Activated CD4-positive, alpha-beta T cell treated with anti-CD3 and anti-CD28 coated beads, Interleukin-2, amount 50 U/mL, for 48 hours (primary cell): ENCODE data around the gene CACNA1C.

Experiments used
- DNase-seq, 2 experiments: peaks; one replicate each; pipeline ENCODE4 v3.0.0-alpha.2; 2020

CACNA1C gene

DNA sequence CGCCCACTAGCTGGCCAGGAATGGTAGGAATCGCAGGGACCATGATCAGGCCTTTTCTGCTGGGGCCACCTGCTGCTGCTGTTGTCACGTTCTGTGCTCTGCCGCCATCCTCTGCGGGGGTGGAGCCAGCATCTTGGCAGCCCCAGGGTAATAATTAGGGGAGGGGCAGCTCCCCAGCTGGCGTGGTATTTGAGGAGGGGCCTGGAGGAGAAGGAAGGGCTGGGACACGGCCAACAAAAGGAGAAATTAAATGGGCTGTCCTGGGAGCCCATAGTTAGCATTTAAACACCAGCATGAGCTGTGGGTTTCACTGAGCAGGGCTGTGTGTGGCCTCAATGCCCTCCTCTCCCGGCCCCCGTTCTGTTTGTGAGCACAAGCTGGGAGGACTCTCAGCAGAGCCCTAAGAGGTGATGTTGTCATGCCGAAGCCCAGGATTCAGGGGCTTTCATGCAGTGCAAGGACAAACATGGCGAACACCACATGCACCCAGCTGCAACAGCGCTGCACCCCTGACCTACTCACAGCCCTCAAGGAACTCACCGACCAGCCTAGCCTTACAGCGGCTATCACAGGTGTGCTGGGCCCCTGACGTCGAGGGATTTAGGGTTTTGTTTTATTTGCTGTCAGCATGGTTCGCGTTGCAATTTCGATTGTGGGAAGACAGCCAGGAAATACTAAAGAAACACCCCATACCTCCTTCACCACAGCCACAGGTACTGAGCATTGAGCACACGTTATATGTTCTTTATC, 324.3 kb downstream of the CACNA1C start:
- no peak for DNase-seq

DNA sequence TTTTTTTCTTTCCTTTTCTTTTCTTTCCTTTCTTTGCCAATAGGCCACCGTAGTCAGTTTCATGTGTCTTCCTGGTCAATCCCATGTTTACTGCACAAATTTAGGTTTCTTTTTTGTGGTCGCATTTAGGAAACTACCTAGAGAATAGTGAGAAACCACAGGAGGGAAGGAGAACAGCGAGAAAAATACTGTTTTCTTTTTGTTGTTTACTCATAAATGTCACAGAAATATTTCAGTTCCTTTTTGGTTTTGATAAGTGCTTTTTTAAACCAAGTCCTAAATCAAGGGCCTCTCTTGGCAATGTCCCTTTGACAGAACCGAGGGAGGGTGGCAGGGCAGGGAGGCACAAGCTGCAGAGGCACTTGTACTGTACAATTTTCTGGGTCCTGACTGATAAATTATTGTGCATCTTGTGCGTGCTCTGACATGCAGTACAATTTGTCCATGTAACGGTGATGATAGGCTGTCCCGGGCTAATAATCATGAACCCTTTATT, 326.1 kb downstream of the CACNA1C start:
- DNase-seq, result no peak

DNA sequence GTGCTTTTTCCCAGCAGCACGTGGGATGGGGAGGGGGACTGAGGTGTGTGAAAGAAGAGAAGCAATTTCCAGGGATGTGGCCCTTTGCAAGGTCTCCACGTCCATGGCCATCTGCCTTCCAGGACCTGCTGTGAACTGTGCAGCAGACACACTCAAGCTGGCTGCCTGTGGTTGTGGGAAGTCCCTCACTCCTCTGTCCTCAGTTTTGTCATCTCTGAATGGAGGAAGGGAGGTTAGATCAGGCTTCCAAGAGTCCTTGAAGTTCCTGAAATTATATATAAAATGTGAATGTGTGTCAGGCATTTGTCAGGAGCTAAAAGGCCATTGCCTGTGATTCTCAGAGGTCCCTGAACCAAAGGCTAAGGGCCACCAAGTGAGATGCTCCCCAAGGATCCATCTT, 328.2 kb downstream of the CACNA1C start:
- no peak for DNase-seq

DNA sequence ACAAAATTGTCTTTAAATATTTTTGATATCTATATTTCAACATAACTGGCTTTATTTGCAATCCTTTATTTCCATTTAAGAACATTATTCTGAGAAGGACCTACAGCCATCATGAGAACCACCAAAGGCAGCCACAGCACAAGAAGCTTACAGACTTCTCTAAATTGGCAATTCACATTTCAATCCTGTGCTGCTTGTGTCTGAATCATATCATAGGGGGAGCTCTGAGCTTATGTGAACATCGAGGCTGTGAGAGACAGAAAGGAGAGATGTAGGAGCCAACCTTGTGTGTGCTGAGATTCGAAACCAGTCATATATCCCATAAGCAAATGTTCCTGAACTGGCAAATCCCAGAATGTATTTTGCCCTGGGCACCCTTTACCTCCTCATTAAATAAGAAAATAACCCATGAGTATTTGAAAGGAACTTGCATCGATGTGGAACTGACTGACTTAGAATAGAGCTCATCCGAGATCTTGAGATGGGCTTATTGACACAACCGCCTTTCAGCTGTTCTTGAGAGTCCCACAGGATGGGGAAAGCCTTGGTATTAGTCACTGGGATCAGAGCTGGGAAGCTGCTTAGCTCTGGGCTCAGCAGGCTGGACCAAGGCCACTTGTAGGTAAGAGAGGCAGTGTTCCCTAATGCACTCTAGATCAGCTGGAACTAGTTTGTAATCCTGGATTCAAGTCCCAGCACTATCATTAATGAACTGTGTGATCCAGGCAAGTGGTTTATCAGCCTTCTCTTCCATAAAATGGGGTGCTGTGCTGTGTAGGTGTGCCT, 329.8 kb downstream of the CACNA1C start:
- no peak for DNase-seq

DNA sequence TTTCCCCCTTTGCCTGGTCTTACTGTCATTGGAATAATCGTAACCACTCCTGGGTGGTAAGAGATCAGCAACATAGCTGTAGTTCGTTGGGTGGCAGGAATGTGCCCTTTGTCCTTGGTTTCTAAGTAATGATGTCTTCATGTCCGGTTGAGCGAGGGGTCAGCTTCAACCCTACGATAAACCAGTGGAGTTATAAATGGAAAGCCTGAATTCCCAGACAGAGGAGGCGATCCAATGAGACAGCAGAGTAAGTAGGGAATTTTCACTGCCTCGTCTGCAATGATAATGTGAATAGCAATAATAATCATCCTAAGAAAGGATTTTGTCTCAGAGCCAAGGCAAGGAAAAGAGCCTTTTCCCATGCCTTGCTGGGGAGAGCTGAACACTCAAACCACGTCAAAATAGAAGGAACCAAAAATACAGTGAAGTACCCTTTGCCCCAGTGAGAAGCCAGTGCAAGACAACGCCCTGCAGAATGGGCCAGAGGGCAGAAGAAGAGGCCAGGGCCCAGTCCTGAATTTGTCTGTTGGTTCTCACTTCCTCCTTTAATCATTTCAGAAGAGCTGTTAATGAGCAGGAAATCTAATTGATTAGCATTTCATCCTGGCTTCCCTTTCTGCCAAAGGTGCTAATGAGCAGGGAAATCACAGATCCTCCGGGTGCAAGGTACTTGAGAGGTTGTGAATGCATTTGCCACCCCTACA, 330.7 kb downstream of the CACNA1C start:
- DNase-seq, result no peak

DNA sequence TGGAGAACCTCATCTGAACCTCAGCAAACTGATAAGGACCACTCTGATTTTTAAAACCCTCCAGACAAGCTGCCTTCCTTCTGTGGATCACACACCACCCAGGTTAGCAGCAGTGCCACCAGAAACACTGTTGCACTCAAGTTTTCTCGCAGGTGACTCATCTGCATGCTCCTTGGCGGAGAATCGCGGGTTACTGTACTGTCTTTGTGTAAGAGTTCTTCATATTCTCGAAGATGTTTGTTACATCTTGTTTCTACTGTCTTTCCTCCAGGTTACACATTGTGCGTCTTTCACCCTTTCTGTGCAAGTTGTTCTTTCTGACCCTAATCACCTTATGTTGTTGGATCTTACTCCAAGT, 331.2 kb downstream of the CACNA1C start:
- DNase-seq, result no peak

DNA sequence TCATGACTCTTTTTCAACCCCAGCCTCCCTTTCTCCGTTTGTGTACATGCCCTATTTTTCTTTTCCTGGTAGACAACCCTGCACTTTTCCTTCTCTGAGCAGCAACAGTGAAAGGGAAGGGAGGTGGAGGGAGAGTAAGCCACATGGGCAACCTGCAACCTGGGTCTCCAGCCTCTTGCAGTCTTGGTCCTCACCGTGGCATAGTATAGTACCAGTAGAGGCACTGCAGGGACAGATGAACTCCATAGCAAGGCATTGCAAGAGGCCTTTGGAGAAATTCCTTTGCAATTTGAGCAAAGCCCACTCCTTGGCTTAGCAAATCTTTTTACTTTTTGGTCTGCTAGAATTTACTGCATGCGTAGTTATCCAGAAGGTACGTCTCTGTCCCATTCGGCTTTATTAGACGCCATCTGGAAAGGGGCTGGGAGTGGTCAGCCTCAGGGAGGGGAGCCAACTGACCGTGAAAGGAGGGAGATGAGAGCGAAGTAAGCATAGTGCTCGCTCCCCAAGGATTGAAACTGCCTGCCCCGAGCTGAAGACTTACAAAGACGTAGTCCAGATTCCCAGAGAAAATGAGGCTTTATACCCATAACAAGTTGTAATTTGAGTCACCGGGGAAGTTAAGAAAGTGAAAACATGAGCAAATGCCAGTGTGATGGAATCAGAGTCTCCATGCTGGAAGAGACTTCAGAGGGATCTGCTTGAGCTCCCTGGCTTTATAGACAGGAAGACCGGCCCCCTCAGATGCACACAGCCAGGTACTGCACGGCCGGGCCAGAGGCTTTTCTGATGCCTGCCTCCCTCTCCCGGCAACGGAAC, 332.0 kb downstream of the CACNA1C start:
- DNase-seq, result no peak

DNA sequence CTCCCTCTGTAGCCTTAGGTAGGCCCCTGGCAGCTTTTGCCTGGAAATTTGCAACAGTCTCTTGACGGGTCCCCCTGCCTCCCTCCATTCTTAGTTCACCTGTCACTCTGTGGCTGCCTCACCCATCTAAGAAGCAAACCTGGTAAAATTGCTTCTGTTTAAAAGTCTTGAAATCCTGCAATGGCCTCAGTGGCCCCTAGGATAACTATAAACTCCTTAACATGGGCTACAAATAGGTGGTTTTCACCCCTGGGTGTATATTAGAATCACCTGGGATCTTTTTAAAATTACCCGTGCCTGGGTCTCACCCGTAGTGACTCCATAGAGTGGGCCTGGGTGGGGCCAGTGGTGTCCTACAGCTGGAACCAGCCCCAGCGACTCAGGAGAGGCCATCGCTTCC, 332.7 kb downstream of the CACNA1C start:
- no peak for DNase-seq

DNA sequence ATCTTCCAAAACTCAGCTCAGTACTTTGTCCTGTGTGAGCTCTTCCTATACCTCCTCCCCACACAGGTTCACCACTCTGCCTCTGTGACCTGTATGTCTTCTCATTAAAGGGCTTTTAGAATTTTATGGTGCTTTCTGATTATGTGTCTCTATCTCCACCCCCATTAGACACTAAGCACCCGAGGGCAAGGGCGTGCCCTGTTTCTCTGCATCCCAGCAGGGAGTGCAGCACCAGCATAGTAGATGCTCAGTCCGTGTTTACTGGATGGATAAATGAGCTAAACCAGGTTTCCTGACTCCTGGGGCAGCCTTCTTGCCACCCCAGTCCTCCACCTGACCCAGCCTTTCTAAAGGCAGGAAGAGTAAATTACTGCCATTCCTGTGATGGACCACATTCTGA, 333.8 kb downstream of the CACNA1C start:
- DNase-seq, result no peak

DNA sequence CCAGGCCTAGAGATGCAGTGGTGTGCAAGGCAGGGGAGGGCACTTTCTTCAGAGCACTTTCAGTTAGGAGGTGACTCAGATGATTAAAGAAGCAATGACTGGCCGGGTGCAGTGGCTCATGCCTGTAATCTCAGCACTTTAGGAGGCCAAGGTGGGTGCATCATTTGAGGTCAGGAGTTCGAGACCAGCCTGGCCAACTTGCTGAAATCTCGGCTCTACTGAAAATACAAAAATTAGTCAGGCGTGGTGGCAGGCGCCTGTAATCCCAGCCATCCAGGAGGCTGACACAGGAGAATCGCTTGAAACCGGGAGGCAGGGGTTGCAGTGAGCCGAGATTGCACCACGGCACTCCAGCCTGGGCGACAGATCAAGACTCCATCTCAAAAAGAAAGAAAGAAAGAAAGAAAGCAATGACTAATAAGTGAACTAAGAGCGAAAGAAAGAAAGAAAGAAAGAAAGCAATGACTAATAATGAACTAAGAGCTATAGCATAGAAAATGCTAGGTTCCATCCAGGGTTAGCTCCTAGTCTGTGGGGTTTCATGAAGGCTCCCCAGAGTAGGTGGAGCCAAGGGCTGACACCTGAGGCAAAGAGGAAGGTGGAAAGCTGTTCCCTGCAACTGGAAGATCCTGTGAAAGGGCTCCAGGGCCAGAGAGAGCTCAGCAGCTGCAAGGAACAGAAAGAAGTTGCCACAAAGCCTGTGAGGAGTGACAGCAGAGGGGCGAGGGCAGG, 334.5 kb downstream of the CACNA1C start:
- peak; percentile 63 to 71 for DNase-seq

DNA sequence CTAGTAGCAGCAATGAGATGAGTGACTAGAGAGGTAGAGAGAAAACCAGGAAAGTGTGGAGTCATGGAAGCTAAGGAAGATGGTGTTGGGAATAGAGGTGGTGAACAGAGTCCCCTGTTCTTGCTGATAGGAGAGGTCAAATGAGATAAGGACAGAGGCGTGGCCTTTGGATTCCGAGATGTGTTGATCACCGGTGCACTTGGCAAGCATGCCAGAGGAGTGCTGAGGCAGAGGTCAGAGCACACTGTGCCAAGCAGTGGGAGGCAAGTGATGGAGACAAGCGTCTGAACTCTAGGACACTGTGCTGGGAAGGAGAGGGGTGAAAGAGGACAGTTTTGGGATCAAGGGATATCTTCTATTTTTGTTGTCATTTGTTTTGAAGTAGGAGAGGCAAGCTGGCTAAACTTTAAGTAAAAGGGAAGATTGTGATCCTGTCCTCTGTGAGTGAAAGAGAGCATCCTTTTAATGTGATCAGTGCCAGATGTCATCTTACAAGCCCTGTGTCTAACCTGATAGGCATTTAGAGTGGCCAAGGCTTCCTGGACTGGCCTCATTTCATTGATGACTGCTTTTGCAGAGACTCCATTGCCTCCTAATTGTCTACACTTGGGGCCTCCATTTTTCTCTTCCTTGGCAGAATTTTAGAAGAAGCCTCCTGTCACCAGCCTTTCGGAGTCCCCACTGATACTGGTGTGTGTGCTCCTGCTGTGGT, 336.4 kb downstream of the CACNA1C start:
- no peak for DNase-seq

DNA sequence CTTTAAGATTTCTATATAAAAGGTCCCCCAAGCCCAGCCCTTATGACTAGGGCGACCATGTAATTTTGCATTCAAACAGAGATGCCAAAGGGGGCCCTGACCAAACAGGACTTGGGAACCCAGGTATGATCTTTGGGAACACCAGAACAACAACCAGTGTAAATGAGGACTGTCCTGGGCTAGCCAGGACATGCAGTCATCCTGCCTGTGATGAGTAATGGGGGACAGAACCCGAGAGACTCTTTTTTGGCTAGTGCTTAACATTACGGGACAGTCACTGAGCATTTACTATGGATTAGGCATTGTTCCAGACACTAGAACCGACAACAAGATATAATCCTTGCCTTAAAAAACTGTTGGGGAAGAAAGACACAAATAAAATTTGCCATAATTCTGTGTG, 337.3 kb downstream of the CACNA1C start:
- no peak for DNase-seq

DNA sequence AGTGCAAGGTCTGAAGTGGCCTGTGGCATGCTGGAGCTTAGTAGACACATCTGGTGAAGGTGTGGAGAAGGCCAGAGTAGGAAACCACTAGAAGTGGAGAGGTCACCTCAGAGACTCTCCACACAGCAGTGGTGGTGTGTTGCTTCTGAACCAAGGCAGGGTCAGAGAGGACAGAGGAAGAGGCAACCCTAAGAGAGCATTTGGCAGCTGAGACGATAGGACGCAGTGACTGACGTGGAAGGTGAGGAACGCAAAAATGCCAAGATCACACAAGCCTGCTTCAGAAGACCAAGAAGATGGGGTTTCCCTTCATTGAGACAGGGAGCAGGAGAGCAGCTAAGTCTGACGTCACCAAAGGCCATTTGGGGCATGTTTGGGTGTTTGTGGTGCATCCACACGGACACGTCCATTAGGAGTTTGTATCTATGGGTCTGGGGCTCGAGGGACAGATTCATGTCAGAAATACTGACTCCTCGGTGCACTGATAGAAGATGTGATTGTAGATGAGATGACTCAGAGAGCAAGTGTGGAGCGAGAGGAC, 338.1 kb downstream of the CACNA1C start:
- DNase-seq, result no peak

DNA sequence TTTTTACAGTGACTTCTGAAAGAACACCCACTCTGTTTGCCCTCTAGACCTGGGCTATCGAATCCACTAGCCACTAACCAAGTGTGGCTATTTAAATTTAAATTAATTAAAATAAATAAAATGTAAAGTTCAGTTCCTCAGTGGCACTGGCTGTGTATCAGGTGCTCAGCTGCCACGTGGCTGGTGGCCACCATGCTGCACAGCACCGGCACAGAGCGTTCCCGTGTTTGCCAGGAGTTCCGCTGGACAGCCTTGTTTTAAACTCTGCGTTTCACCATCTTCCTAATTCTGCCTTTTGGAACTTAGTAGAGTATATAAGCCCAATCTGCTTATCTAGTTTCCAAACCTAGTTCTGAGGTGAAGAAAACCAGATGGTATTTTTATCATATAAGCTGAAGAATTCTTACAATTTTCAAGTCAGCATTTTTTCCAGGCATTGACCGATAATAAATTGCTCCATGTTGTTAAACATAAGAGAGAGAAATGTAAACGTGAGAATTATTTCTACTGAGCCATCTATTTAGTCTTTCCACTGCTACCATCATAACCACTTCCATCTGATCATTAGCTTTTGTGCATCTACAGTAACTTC, 339.0 kb downstream of the CACNA1C start:
- no peak for DNase-seq

DNA sequence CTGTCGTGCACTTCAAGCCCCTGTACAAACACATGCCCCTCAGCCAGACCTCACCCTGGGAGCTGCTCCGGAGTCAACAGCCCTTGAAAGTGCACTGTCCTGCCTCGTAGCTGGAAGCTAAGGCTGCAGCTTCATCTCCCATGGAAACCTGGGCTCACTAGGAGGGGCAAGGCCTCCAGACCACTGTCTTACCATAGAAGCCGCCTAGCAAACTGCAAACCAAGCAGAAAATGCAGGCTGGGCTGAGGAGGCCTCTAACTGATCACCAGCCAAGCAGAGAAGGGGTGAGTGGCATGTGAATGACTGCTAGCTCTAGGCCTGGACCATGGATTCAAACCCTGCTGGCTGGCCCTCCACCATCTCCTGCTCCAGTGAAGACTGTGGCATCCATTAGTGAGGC, 340.2 kb downstream of the CACNA1C start:
- DNase-seq, result no peak

DNA sequence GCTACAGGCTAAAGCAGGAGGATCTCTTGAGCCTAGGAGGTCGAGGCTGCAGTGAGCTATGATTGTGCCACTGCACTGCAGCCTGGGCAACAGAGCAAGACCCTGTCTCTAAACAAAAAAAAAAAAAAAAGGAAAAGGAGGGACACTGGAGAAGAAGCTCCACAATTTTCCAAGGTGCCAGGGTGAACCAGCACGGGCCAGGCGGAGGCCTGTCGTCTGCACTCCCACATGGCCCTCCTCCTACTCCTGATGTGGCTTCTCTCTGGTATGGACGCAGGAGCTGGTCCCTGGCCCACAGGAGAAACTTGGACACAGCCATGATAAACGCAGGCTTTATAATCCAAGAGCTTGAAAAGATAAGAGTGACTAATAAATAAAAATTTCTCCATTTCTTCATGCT, 341.2 kb downstream of the CACNA1C start:
- DNase-seq, result no peak

DNA sequence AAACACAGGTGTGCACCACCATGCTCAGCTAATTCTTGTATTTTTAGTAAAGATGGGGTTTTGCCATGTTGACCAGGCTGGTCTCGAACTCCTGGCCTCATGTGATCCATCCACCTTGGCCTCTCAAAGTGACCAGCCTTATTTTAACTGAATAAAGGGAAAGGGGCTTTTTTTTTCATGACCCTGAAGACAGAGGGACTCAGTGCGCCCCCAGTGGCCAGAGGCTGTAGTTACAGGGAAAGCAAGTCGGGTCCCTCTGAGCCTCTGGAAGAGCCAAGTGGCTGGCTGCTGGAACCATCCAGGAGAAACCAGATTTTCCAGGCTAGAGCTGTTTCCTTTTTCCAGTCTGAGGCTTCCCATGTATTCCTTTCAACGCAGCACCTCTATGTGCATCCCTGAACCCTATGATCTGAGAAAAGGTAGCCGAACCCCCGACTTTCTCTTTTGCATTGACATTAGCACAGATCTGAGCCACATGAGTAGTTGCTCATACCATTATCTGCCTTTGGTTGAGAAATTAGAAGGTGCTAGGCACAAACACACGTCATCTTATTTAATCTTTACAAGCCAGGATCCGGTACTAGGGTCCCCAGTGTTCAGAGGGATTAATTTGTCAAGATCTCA, 342.7 kb downstream of the CACNA1C start:
- peak; percentile 52 to 58 for DNase-seq

DNA sequence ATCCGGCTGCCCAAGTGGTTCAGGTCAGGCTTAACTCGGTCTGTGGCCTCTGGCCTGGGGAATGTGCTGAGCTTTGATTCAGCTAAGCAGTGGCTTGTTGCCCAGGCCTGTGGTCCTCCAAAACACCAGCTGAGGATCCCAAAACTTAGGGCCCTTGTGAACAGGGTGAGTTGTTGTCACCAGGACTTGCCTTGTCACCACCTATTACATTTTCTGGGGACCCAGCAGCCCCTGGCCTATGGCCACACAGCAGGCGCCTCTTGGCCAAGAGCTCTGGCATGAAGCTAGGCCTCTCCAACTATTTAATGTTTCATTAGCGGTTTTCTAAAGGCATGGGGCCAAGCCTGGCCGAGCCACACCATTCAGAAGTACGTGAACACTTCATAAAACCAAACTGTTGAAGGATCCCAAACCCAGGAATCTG, 343.7 kb downstream of the CACNA1C start:
- DNase-seq, result no peak

DNA sequence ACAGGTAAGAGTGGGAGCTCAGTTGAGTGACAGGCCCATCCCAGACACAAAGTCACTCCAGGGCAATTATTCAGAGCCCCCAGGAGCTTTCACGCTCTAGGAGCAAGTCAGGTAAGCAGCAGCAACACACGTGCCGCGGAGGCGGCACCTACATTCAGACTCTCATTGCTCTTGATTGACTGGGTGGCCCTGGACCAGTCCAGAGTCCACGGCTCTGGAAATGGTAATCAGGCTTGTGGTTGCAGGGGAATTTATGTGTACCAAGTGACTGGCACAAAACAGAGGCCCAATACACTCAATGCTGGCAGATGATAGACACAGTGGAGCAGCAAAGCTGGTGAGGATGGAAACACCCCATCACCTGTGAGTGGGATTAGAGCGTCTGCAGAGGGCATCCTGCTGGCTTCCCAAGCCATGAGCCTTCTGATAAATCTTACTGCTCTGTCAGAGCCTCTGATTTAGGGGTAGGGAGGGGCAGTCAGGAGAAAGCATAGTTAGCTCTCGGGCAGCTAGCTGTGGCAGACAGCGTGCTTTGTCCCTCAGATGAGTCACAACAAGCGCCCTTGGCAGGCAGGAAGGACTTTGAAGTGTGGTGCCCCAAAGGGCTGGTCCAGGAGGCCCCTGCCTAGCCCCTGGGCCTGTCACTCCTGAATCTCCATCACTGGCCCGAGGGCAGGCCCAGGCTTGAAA, 344.7 kb downstream of the CACNA1C start:
- DNase-seq, result no peak

DNA sequence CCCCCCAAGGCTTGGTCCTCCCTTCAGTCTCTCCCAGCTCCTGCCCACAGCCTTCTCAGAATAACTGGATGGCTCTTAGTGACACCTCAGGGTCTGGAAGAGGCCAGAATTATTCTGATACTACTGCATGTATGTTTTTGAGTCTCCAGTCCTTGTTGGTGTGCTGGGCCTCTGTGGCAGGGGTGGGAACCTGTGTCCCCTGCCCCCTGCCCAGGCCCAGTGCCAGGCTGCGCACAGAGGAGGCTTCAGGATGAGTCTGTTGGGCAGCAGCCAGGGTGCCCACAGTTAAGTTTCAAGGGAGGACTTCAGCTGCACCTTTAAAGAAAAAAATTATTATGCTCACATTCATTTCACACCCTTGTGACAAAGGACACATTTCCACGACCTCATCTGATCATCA, 348.3 kb downstream of the CACNA1C start:
- no peak for DNase-seq
